ENCODE results near the gene PAPPA.

PAPPA gene

DNA sequence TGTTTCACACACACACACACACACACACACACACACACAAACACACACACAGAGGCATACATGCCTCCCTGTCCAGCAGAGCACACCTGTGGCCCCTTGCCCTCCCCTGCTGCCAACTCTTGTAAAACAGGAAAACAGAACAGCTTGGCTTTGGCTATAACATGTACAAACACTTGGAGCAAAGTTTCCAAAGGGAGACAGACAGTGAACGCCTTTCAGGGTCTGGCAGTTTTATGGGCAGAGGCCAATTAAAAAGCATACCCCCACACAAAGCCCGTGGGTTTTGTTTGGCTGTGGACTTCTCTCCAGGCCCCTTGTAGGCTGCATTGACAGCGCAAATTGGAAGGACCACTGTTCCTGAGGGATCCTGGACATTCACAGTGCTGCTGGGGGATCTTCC is 265.6 kb downstream of the PAPPA start:
- Histone ChIP-seq H3K27me3 (ENCODE audit: control insufficient read depth, insufficient read depth, low read length) (no peaks in the 10 kb centered on the region), H3K4me3 (ENCODE audit: low read length) (no peak overlapping the region), H3K36me3 (ENCODE audit: insufficient read depth, low read length) (no peaks in the 10 kb centered on the region), H3K4me2 (ENCODE audit: low read length) (no peak overlapping the region), H3K9ac (ENCODE audit: low read depth, low read length) (no peak overlapping the region), H3K9me3 (replicated peaks; ENCODE audit: low read length) (no peaks in the 10 kb centered on the region), H3K4me1 (ENCODE audit: control insufficient read depth, insufficient read depth, low read length) (no peaks in the 10 kb centered on the region)

DNA sequence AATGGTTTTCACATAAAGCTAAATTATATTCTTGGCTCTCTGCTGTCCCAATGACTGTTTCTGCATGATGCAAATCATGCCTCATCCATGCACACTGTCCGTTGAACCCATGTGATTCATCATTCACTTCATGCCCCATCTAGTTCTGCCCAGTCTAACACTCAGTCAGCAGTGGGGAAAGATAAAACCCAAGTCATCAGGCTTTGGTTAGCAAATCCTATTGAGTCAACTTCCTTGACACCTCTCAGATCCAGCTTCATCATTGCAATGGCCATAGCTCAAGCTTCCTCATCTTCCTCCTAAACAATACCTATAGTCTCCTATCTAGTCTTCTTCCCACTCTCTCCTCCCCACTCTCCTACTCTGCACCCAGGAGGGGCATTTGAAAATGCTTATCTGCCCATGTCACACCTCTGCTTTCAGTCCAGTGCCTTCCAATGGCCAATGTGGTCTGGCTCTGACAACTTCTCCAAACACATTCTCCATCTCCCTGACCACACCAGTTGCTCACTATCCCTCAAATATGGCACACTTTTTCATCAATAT is 267.5 kb downstream of the PAPPA start:
- Histone ChIP-seq H3K27me3 (ENCODE audit: control insufficient read depth, insufficient read depth, low read length) (no peaks in the 10 kb centered on the region), H3K4me2 (ENCODE audit: low read length) (no peak overlapping the region), H3K9ac (ENCODE audit: low read depth, low read length) (no peak overlapping the region), H3K36me3 (ENCODE audit: insufficient read depth, low read length) (no peaks in the 10 kb centered on the region), H3K4me1 (ENCODE audit: control insufficient read depth, insufficient read depth, low read length) (no peaks in the 10 kb centered on the region), H3K4me3 (ENCODE audit: low read length) (no peak overlapping the region), H3K9me3 (replicated peaks; ENCODE audit: low read length) (no peaks in the 10 kb centered on the region)

DNA sequence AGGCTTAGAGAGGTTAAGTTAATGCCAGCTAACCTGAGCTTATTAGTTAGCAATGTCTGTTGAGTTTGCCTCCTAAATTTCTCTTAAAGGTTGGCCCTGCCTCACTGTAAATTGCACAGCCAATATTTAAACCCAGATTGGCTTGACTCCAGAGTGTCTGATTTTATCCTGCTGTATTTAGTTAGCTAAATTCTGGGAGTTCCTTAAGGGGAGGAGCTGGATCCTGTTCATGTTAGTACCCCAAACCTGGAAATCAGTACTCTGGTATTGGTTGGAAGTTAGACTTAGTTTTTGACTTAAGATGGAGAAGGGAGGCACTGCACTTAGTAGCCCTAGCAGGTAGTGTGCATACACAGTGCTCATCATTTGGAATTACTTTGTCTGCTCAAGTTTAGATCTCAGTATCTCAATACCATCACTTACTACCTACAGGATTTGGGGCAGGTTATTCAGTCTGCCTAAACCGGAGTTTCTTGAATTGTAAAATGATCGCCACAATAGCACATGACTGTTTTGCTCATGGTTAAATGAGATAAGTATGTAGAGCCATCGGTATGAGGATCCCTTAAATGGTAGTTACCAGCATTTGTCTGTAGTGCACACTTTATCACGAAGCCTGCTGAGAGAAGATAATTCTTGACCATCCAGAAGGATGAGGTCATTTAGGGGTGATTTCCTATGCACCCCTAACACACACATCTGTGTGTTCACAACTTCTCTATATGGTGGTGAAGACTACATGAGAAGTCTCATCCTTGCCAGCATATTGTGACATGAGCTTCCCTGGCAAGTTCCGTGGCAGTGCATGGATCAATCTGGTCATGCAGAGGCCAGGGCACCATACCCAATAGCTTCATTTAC is 268.8 kb downstream of the PAPPA start:
- H3K9me3 ChIP-seq (replicated peaks; ENCODE audit: low read length), result no peaks in the 10 kb centered on the region
- no peaks in the 10 kb centered on the region for H3K4me1 ChIP-seq (ENCODE audit: control insufficient read depth, insufficient read depth, low read length)
- H3K27me3 ChIP-seq (ENCODE audit: control insufficient read depth, insufficient read depth, low read length), result no peaks in the 10 kb centered on the region
- H3K9ac ChIP-seq (ENCODE audit: low read depth, low read length), result no peak overlapping the region
- H3K4me3 ChIP-seq (ENCODE audit: low read length), result no peak overlapping the region
- no peaks in the 10 kb centered on the region for H3K36me3 ChIP-seq (ENCODE audit: insufficient read depth, low read length)
- no peak overlapping the region for H3K4me2 ChIP-seq (ENCODE audit: low read length)

DNA sequence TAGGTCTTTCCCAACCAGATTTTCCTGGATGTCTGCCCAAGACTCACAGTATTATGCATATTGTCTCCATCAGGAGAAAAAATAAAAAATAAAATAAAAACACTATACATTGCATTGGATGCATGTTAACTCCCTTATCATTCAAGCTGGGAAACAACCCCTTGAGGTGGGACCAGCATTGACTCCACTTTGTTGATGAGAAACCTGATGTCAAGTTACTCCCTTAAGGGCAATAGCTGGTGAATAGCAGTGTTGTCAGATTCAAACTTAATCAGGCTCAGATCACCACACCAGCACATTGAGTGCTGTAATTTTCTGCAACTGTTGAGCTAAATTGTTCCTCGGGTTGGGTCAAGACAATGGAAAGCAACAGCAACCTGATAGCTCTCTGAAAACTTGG is 269.6 kb downstream of the PAPPA start:
- Histone ChIP-seq H3K4me1 (ENCODE audit: control insufficient read depth, insufficient read depth, low read length) (no peaks in the 10 kb centered on the region), H3K4me3 (ENCODE audit: low read length) (no peak overlapping the region), H3K27me3 (ENCODE audit: control insufficient read depth, insufficient read depth, low read length) (no peaks in the 10 kb centered on the region), H3K9me3 (replicated peaks; ENCODE audit: low read length) (no peaks in the 10 kb centered on the region), H3K9ac (ENCODE audit: low read depth, low read length) (no peak overlapping the region), H3K36me3 (ENCODE audit: insufficient read depth, low read length) (no peaks in the 10 kb centered on the region), H3K4me2 (ENCODE audit: low read length) (no peak overlapping the region)

DNA sequence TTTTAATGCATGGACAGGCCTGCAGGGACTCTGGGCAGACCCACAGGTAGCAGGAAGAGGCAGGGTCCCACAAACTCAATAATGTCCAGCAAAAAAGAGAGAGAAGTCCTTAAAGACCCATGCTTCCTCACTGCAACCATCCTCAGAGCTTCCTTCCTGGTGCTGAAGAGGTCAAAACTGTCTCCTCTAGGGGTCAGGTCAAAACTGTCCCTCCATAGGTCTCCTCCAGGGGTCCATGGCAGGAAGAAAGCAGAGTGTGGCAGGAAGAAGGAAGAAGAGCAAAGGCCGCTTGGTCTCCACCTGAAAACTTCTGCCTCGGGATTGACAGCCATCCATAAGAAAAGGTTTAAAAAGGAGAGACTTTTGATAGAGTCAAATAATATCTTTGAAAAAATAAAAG is 271.7 kb downstream of the PAPPA start:
- Histone ChIP-seq H3K27me3 (ENCODE audit: control insufficient read depth, insufficient read depth, low read length) (no peaks in the 10 kb centered on the region), H3K4me1 (ENCODE audit: control insufficient read depth, insufficient read depth, low read length) (no peaks in the 10 kb centered on the region), H3K36me3 (ENCODE audit: insufficient read depth, low read length) (no peaks in the 10 kb centered on the region), H3K9ac (ENCODE audit: low read depth, low read length) (no peak overlapping the region), H3K9me3 (replicated peaks; ENCODE audit: low read length) (no peaks in the 10 kb centered on the region), H3K4me2 (ENCODE audit: low read length) (no peak overlapping the region), H3K4me3 (ENCODE audit: low read length) (no peak overlapping the region)

DNA sequence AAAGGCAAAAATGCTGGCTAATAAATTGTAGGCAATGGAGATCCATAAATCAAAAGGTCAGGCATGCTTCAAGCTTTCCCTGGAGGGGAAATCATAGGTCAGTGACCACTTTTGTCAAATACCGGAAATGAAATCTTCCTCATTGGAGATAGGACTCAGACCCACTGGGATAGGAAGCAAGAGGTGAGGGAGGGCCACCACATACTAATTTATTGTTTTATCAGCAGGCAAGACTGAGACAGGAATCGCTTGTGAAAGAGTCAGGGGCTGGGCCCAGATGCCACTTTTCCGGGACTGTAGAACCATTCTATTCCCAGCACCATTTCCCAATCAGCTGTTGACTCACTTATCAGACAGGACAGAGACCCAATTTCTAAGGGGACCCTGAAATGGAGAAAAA is 277.3 kb downstream of the PAPPA start:
- H3K4me3 ChIP-seq (ENCODE audit: low read length), result no peak overlapping the region
- H3K4me2 ChIP-seq (ENCODE audit: low read length), result no peak overlapping the region
- H3K27me3 ChIP-seq (ENCODE audit: control insufficient read depth, insufficient read depth, low read length), result no peaks in the 10 kb centered on the region
- no peak overlapping the region for H3K9ac ChIP-seq (ENCODE audit: low read depth, low read length)
- H3K9me3 ChIP-seq (replicated peaks; ENCODE audit: low read length), result no peaks in the 10 kb centered on the region
- H3K4me1 ChIP-seq (ENCODE audit: control insufficient read depth, insufficient read depth, low read length), result no peaks in the 10 kb centered on the region
- H3K36me3 ChIP-seq (ENCODE audit: insufficient read depth, low read length), result no peaks in the 10 kb centered on the region

DNA sequence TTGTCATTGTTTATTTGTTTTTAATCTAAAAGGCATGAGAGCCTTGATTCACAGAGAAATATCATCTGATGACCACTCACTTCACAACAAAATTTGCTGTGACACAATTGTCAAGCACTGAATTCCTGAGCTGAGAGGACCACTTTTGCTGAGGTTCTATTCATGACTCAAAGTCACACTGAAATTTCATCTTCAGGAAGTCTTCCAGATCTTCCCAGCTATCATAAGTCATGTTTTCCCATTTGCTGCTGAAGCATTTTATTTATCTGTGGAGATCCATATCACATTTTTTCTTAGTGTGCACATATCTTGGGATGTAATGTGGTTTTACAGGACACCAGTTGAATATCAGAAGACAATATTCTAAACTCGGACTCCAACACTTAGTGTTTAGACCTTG is 278.5 kb downstream of the PAPPA start:
- H3K9ac ChIP-seq (ENCODE audit: low read depth, low read length), result no peak overlapping the region
- no peak overlapping the region for H3K4me3 ChIP-seq (ENCODE audit: low read length)
- H3K4me1 ChIP-seq (ENCODE audit: control insufficient read depth, insufficient read depth, low read length), result no peaks in the 10 kb centered on the region
- no peaks in the 10 kb centered on the region for H3K27me3 ChIP-seq (ENCODE audit: control insufficient read depth, insufficient read depth, low read length)
- H3K36me3 ChIP-seq (ENCODE audit: insufficient read depth, low read length), result no peaks in the 10 kb centered on the region
- no peak overlapping the region for H3K4me2 ChIP-seq (ENCODE audit: low read length)
- H3K9me3 ChIP-seq (replicated peaks; ENCODE audit: low read length), result no peaks in the 10 kb centered on the region

DNA sequence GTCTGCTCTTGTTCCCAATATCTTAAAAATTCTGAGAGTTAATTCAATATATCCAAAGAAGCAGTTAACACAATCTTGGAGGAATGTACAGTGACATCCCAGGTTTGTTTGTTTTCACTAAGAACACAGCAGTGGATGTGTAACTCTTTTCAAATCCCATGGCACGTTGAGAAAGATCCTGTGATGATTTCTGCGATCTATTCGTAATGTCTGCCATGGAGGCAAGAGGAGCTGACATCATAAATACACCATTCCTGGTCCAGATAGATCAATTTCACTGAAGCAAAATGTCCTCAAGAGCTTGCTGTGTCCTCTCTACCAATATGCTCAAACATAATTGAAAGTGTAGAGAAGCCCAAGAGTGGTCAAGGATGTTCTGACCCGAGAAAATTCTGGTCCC is 280.7 kb downstream of the PAPPA start:
- H3K27me3 ChIP-seq (ENCODE audit: control insufficient read depth, insufficient read depth, low read length), result no peaks in the 10 kb centered on the region
- H3K9ac ChIP-seq (ENCODE audit: low read depth, low read length), result no peak overlapping the region
- no peak overlapping the region for H3K4me2 ChIP-seq (ENCODE audit: low read length)
- no peaks in the 10 kb centered on the region for H3K9me3 ChIP-seq (replicated peaks; ENCODE audit: low read length)
- no peaks in the 10 kb centered on the region for H3K4me1 ChIP-seq (ENCODE audit: control insufficient read depth, insufficient read depth, low read length)
- H3K36me3 ChIP-seq (ENCODE audit: insufficient read depth, low read length), result no peaks in the 10 kb centered on the region
- no peak overlapping the region for H3K4me3 ChIP-seq (ENCODE audit: low read length)

DNA sequence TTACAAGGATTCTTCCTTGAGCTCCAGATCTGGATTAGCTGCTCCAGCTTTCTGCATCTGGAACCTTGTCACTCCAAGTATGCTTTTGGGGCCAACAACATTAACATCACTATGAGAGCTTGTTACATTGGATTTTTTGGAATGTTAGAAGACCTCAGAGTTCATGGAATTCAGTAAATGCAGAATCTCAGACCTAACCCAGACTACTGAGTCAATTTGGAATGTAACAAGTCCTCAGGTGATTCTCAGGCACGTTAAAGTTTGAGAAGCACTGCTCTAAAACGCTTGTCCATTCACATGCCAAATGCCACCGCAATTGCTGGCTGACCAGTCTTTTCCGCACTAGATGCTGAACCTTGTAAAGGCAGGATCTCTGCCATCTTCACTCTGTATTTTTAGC is 282.1 kb downstream of the PAPPA start:
- H3K4me3 ChIP-seq (ENCODE audit: low read length), result no peak overlapping the region
- H3K9me3 ChIP-seq (replicated peaks; ENCODE audit: low read length), result no peaks in the 10 kb centered on the region
- H3K4me1 ChIP-seq (ENCODE audit: control insufficient read depth, insufficient read depth, low read length), result no peaks in the 10 kb centered on the region
- no peaks in the 10 kb centered on the region for H3K27me3 ChIP-seq (ENCODE audit: control insufficient read depth, insufficient read depth, low read length)
- no peak overlapping the region for H3K9ac ChIP-seq (ENCODE audit: low read depth, low read length)
- H3K4me2 ChIP-seq (ENCODE audit: low read length), result no peak overlapping the region
- no peaks in the 10 kb centered on the region for H3K36me3 ChIP-seq (ENCODE audit: insufficient read depth, low read length)

DNA sequence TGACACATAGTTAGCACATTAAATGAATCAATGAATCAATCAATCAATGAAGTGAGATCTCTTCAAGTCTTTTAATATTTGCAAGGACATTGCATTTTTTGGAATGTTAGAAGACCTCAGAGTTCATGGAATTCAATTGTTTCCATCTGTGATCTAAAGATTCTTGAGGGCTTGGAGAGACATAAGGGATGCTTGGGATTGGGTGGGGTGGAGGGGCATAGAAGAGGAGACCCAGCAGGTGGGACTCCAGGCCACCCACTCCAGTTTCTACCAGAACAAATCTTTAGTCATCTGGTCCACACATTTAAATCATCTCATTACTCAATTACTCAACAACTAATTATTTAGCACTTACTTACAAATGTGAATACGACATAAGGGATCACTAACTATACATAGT is 282.5 kb downstream of the PAPPA start:
- Histone ChIP-seq H3K9me3 (replicated peaks; ENCODE audit: low read length) (no peaks in the 10 kb centered on the region), H3K4me3 (ENCODE audit: low read length) (no peak overlapping the region), H3K27me3 (ENCODE audit: control insufficient read depth, insufficient read depth, low read length) (no peaks in the 10 kb centered on the region), H3K36me3 (ENCODE audit: insufficient read depth, low read length) (no peaks in the 10 kb centered on the region), H3K4me2 (ENCODE audit: low read length) (no peak overlapping the region), H3K4me1 (ENCODE audit: control insufficient read depth, insufficient read depth, low read length) (no peaks in the 10 kb centered on the region), H3K9ac (ENCODE audit: low read depth, low read length) (no peak overlapping the region)

DNA sequence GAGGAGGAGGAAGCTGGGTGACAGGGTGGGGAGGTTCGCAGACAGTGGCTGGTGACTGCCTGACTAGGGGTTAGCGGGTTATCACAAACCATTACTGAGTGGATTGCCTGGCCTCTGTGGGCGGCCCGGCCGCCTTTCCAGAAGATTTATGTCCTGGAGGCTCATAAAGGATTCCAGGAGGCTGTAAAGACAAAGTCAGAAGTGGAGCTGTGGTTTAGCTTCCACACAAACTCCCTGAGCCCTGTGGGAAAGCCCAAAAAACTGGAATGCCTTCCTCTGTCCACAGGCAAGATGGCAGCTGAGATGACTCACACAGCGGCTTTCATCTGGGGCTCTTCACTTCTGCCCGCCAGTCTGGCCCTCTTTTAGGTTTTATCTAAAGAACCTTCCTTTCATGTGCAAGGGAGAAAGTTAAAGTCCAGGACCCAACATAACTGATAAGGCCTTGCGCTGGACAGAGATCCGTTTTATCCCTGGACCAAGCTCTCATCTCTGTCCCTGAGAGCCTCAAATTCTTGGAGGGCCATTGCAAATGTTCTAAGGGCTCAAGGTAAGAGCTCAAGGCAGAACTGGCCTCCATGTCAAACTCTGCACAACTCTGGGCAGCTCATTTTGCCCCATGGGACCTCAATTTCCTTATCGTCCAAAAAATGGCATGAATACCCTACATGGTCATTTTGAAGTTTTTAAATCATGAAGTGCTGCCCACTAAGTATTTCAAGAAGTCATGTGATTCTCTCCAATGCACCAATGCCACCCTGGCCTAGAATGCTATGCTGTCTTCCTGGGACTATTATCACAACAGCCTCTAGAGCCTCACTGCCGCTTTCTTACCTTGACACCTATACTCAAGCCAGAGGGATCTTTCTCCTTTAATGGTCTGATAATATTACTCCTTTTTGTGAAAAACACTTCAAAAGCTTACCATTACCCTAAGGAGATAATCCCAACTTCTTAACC is 284.1 kb downstream of the PAPPA start:
- Histone ChIP-seq H3K4me2 (ENCODE audit: low read length) (no peak overlapping the region), H3K9me3 (replicated peaks; ENCODE audit: low read length) (no peaks in the 10 kb centered on the region), H3K4me1 (ENCODE audit: control insufficient read depth, insufficient read depth, low read length) (no peaks in the 10 kb centered on the region), H3K4me3 (ENCODE audit: low read length) (no peak overlapping the region), H3K9ac (ENCODE audit: low read depth, low read length) (no peak overlapping the region), H3K27me3 (ENCODE audit: control insufficient read depth, insufficient read depth, low read length) (no peaks in the 10 kb centered on the region), H3K36me3 (ENCODE audit: insufficient read depth, low read length) (no peaks in the 10 kb centered on the region)

All from skeletal muscle satellite cell (primary cell).